ENCODE data around the gene ITIH4.

Gene ITIH4

DNA sequence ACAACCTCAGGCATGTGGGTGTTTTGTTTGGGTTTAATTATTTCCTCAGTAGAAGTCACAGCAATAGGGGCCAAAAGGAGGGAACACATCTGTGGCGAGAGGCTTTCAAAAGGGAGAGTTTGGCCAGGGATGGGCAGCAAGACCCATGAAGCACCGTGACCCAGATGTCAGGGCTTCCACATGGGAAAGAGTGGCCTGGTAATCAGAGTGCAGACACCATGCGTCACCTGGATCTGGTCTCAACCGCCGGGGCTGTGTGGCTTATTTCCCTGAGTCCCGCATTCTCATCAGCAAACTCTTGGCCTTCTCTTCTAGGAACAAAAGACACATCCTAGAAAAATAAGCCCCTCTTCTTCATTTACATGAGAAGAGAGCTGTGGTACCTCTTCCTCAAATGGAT, 16.8 kb upstream of the ITIH4 start:
- TF ChIP-seq SETDB1 (IDR thresholded peaks at IDR 0.05; ENCODE audit: insufficient read length, low read length) = no peak
- TF ChIP-seq, protein P1, sequence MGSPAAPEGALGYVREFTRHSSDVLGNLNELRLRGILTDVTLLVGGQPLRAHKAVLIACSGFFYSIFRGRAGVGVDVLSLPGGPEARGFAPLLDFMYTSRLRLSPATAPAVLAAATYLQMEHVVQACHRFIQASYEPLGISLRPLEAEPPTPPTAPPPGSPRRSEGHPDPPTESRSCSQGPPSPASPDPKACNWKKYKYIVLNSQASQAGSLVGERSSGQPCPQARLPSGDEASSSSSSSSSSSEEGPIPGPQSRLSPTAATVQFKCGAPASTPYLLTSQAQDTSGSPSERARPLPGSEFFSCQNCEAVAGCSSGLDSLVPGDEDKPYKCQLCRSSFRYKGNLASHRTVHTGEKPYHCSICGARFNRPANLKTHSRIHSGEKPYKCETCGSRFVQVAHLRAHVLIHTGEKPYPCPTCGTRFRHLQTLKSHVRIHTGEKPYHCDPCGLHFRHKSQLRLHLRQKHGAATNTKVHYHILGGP (tag by site-specific recombination; IDR thresholded peaks at IDR 0.05) = no peak
- no peak for TF ChIP-seq ZNF426 (tag by site-specific recombination; IDR thresholded peaks at IDR 0.05)
- no peak for TF ChIP-seq ZFP41 (tag by site-specific recombination; IDR thresholded peaks at IDR 0.05; ENCODE audit: borderline replicate concordance)
- no peak for TF ChIP-seq ZNF223 (tag by site-specific recombination; IDR thresholded peaks at IDR 0.05)
- no peak for TF ChIP-seq ZSCAN30 (tag by site-specific recombination; IDR thresholded peaks at IDR 0.05)
- no peak for TF ChIP-seq IKZF3 (tag by site-specific recombination; IDR thresholded peaks at IDR 0.05)
- TF ChIP-seq ZNF350 (tag by site-specific recombination; IDR thresholded peaks at IDR 0.05) = no peak
- no peak for TF ChIP-seq KLF9 (tag by site-specific recombination; IDR thresholded peaks at IDR 0.05; ENCODE audit: low read depth)
- TF ChIP-seq, protein P2, sequence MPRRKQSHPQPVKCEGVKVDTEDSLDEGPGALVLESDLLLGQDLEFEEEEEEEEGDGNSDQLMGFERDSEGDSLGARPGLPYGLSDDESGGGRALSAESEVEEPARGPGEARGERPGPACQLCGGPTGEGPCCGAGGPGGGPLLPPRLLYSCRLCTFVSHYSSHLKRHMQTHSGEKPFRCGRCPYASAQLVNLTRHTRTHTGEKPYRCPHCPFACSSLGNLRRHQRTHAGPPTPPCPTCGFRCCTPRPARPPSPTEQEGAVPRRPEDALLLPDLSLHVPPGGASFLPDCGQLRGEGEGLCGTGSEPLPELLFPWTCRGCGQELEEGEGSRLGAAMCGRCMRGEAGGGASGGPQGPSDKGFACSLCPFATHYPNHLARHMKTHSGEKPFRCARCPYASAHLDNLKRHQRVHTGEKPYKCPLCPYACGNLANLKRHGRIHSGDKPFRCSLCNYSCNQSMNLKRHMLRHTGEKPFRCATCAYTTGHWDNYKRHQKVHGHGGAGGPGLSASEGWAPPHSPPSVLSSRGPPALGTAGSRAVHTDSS (tag by site-specific recombination; IDR thresholded peaks at IDR 0.05) = no peak
- no peak for TF ChIP-seq ZBTB7A (tag by site-specific recombination; IDR thresholded peaks at IDR 0.05; ENCODE audit: low read depth)
- TF ChIP-seq ZNF473 (tag by site-specific recombination; IDR thresholded peaks at IDR 0.05) = no peak
- TF ChIP-seq REPIN1 (tag by site-specific recombination; IDR thresholded peaks at IDR 0.05; ENCODE audit: low read depth) = no peak
- TF ChIP-seq ZNF521 (tag by site-specific recombination; IDR thresholded peaks at IDR 0.05) = no peak
- TF ChIP-seq, protein P3, sequence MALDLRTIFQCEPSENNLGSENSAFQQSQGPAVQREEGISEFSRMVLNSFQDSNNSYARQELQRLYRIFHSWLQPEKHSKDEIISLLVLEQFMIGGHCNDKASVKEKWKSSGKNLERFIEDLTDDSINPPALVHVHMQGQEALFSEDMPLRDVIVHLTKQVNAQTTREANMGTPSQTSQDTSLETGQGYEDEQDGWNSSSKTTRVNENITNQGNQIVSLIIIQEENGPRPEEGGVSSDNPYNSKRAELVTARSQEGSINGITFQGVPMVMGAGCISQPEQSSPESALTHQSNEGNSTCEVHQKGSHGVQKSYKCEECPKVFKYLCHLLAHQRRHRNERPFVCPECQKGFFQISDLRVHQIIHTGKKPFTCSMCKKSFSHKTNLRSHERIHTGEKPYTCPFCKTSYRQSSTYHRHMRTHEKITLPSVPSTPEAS (tag by site-specific recombination; IDR thresholded peaks at IDR 0.05) = no peak
- TF ChIP-seq SCRT2 (tag by site-specific recombination; IDR thresholded peaks at IDR 0.05) = no peak
- TF ChIP-seq ZNF133 (tag by site-specific recombination; IDR thresholded peaks at IDR 0.05) = no peak
- no peak for TF ChIP-seq ZNF560 (tag by site-specific recombination; IDR thresholded peaks at IDR 0.05; ENCODE audit: borderline replicate concordance)
- no peak for TF ChIP-seq ZBTB17 (tag by site-specific recombination; IDR thresholded peaks at IDR 0.05)
- TF ChIP-seq, protein P4, sequence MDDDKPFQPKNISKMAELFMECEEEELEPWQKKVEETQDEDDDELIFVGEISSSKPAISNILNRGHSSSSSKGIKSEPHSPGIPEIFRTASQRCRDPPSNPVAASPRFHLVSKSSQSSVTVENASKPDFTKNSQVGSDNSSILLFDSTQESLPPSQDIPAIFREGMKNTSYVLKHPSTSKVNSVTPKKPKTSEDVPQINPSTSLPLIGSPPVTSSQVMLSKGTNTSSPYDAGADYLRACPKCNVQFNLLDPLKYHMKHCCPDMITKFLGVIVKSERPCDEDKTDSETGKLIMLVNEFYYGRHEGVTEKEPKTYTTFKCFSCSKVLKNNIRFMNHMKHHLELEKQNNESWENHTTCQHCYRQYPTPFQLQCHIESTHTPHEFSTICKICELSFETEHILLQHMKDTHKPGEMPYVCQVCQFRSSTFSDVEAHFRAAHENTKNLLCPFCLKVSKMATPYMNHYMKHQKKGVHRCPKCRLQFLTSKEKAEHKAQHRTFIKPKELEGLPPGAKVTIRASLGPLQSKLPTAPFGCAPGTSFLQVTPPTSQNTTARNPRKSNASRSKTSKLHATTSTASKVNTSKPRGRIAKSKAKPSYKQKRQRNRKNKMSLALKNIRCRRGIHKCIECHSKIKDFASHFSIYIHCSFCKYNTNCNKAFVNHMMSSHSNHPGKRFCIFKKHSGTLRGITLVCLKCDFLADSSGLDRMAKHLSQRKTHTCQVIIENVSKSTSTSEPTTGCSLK (tag by site-specific recombination; IDR thresholded peaks at IDR 0.05) = no peak
- no peaks in the 10 kb centered on the region for H3K4me1 ChIP-seq (ENCODE audit: control insufficient read depth, insufficient read depth, low read length)
- no peak overlapping the region for H3K27ac ChIP-seq (ENCODE audit: extremely low read depth, low read depth, low read length)
- peaks cover 0 to 55% of the 10 kb centered on the region in 2 experiments; a peak in 2 of 3 replicates for H3K36me3 ChIP-seq (ENCODE audit: control insufficient read depth in 2 of 2, insufficient read depth in 1 of 2, low read length in 2 of 2)
- ChIA-PET POLR2A (interaction anchor here (0.7 kb wide), 1 partner anchor 1493 kb away, joined by 3 read pairs; no protein-coding TSS in a partner anchor), CTCF (interaction anchor here (1.0 kb wide), 1 partner anchor 224 kb away, joined by 3 read pairs; no protein-coding TSS in a partner anchor)
- no peak overlapping the region for H3K4me3 ChIP-seq (ENCODE audit: low read depth, low read length)
- no peaks in the 10 kb centered on the region for H3K9me3 ChIP-seq (ENCODE audit: control insufficient read depth, insufficient read depth, low read depth, low read length)

All from HEK293 (cell line).